BE2C (cell line): Measurements from ENCODE around the gene COA6.

Source experiments
- DNase-seq: peaks from one replicate; pipeline ENCODE4 v3.0.0-alpha.2; 2020
- H3K27me3 ChIP-seq: fragments of 250-450 bp; sonication (Bioruptor Pico); 2 replicates; pipeline ENCODE4 v1.5.1; 2020; ENCODE audit warnings: mild to moderate bottlenecking
- H3K36me3 ChIP-seq: fragments of 250-450 bp; sonication (Bioruptor Pico); 2 replicates; pipeline ENCODE4 v1.5.1; 2020; ENCODE audit warnings: mild to moderate bottlenecking
- H3K4me1 ChIP-seq: fragments of 250-450 bp; sonication (Bioruptor Pico); 2 replicates; pipeline ENCODE4 v1.5.1; 2020
- H3K4me3 ChIP-seq: 2 replicates; pipeline ENCODE4 v1.5.1; 2011; ENCODE audit warnings: low read depth, low read length
- H3K9me3 ChIP-seq: fragments of 250-450 bp; sonication (Bioruptor Pico); 2 replicates; pipeline ENCODE4 v1.5.1; 2020
- TF ChIP-seq, protein P1 (sequence below): IDR thresholded peaks from 2 replicates; pipeline ENCODE4 v1.5.1; 2012; ENCODE audit warnings: mild to moderate bottlenecking, low read depth, low read length

Gene COA6

DNA sequence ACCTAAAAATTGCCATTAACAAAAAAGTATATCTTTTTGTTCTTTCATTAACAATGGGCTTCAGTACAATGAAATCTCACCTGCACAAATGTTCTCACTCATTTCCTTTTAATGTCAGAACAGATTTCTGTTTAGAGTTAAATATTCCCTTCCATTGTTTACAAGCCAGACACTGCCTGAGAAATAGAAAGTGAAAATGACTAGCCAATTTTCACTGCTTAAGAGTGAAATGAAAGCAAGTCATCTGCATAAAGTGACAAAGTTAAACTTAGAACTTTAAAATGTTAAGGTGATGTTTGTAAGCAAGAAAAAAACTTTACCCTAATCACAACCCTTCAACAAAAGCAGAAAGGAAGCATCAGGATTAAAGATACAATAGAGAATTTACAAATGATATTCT lies 27.5 kb downstream of the COA6 start:
- Histone ChIP-seq H3K36me3 (no peaks in the 10 kb centered on the region; the same call in none of the 2 replicates), H3K4me3 (no peak overlapping the region), H3K27me3 (no peaks in the 10 kb centered on the region), H3K4me1 (no peaks in the 10 kb centered on the region), H3K9me3 (no peaks in the 10 kb centered on the region)
- TF ChIP-seq, protein P1, sequence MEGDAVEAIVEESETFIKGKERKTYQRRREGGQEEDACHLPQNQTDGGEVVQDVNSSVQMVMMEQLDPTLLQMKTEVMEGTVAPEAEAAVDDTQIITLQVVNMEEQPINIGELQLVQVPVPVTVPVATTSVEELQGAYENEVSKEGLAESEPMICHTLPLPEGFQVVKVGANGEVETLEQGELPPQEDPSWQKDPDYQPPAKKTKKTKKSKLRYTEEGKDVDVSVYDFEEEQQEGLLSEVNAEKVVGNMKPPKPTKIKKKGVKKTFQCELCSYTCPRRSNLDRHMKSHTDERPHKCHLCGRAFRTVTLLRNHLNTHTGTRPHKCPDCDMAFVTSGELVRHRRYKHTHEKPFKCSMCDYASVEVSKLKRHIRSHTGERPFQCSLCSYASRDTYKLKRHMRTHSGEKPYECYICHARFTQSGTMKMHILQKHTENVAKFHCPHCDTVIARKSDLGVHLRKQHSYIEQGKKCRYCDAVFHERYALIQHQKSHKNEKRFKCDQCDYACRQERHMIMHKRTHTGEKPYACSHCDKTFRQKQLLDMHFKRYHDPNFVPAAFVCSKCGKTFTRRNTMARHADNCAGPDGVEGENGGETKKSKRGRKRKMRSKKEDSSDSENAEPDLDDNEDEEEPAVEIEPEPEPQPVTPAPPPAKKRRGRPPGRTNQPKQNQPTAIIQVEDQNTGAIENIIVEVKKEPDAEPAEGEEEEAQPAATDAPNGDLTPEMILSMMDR = no peak
- no peak for DNase-seq

DNA sequence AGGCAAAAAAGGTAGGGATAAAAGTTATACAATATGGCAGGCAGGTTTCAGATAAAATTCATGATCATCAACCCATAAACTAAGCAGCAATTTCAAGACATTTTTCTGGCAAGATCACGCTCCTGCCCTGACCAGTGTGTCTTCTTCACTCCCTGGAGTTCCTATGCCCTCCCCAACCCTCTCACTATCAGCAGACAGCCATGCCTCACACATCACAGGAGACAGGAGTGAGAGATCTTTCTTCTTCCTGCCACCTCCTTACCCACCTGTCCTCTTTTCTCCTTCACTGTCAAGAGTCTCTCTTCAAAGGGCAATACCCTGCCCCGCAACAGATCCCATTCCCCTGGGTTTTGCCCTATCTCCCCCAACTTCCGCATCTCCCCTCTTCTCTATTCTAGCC lies 28.4 kb downstream of the COA6 start:
- DNase-seq = no peak
- H3K9me3 ChIP-seq = no peaks in the 10 kb centered on the region
- TF ChIP-seq, protein P1 = no peak
- no peak overlapping the region for H3K4me3 ChIP-seq
- H3K4me1 ChIP-seq = no peaks in the 10 kb centered on the region
- H3K27me3 ChIP-seq = no peaks in the 10 kb centered on the region
- no peaks in the 10 kb centered on the region; the same call in none of the 2 replicates for H3K36me3 ChIP-seq

DNA sequence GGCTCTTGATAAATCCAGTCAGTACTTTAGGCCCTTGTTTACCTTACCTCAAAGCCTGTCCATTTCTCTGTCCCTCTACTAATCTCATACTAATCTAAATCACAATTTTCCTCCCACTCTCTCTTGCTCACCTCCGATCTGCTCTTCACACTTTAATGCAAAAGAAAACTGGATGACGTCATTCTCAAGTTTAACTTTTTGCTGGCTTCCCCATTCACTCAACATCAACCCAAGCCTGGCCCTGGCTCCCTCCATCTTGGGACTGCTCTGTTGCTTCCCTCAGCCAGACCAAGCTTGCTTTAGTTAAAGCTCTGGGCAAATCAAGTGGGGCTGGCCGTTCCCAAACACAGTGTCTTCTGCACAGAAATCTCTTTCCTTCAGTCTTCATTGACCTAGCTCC lies 29.7 kb downstream of the COA6 start:
- Histone ChIP-seq H3K4me3 (no peak overlapping the region), H3K27me3 (no peaks in the 10 kb centered on the region), H3K36me3 (no peaks in the 10 kb centered on the region; the same call in none of the 2 replicates), H3K4me1 (no peaks in the 10 kb centered on the region), H3K9me3 (no peaks in the 10 kb centered on the region)
- TF ChIP-seq, protein P1 = no peak
- no peak for DNase-seq

DNA sequence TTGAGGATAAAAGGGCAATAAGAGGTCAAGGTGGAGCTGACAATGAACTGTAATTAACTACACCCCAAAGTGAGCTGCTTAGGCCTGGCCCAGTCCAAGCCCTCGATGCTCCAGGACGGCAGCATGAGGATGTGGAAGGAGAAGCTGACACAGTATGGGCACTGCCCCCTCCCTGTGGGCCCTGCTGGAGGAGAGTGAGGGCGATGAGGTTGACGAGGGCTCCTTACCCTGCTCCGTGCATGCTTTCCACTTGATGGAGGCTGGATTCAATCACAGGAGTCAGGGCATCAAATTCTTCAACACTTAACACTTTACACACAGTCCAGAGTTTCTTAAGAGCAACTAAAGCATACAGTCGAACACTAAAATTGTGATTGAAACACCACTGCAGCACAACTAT lies 32.4 kb downstream of the COA6 start:
- no peaks in the 10 kb centered on the region for H3K9me3 ChIP-seq
- TF ChIP-seq, protein P1 = no peak
- H3K27me3 ChIP-seq = no peaks in the 10 kb centered on the region
- no peaks in the 10 kb centered on the region for H3K4me1 ChIP-seq
- no peak for DNase-seq
- H3K36me3 ChIP-seq = no peaks in the 10 kb centered on the region; the same call in none of the 2 replicates
- no peak overlapping the region for H3K4me3 ChIP-seq

DNA sequence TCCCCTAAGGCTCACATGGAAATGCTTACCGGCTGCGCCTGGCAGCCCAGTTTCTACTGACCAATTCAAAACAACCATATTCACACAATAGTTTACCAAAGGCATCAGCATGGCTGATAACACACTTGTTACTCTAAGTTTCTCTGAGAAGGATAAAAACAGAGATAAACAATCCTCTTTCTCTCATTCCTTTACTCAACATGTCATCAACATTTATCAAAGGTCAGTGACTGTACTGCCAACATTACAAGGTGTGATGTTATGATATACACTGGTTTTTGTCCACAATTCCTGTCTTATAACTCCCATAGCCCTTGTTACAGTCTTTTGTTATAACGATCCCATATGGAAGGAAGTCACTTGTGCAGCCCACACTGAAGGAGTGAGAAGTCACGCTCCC lies 33.6 kb downstream of the COA6 start:
- H3K4me3 ChIP-seq = no peak overlapping the region
- H3K9me3 ChIP-seq = no peaks in the 10 kb centered on the region
- H3K36me3 ChIP-seq = no peaks in the 10 kb centered on the region; the same call in none of the 2 replicates
- no peaks in the 10 kb centered on the region for H3K4me1 ChIP-seq
- H3K27me3 ChIP-seq = no peaks in the 10 kb centered on the region
- TF ChIP-seq, protein P1 = no peak
- no peak for DNase-seq

DNA sequence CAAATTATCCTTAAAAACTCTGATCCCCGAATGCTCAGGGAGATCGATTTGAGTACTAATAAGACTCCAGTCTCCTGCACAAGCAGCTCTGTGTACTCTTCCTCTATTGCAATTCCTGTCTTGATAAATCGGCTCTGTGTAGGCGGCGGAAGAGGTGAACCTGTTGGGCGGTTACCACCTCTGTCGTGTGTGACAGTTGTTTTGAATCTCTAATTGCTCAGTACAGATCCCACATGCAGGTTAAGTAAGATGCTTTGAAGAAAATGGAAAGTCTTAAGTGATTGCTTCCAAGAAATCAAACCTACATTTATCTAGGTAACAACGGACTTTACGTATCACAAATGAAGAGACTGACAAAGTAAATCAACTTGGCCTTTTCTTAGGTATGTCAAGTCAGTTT lies 35.5 kb downstream of the COA6 start:
- TF ChIP-seq, protein P1 = no peak
- Histone ChIP-seq H3K9me3 (no peaks in the 10 kb centered on the region), H3K36me3 (no peaks in the 10 kb centered on the region; the same call in none of the 2 replicates), H3K4me3 (no peak overlapping the region), H3K27me3 (no peaks in the 10 kb centered on the region), H3K4me1 (no peaks in the 10 kb centered on the region)
- no peak for DNase-seq
